Adrenal gland (tissue), 12 donors: ENCODE measurements around the gene AQP3. TPM values are rescaled to one million over a fixed set of nuclear protein-coding genes. Genes with fewer than 3 reads are reported as not detected.

ENCODE experiments used
- DNase-seq, 7 donors: peaks; one replicate each; pipeline ENCODE4 v3.0.0-alpha.2; 2019 to 2020
- H3K27ac ChIP-seq, 5 donors: fragments of 200-600 bp; sonication (generic) in 4 of 5; 1 replicate in 3 of 5; 2 replicates in 2 of 5; pipeline versions ENCODE4 v1.5.1 to v1.8.0; 2016 to 2020; ENCODE audit warnings: mild to moderate bottlenecking in 1 of 5
- H3K27me3 ChIP-seq: fragments of 200-600 bp; 2 replicates; pipeline ENCODE4 v1.8.0; 2021
- H3K36me3 ChIP-seq, 2 donors: fragments of 200-600 bp; replicated peaks in 1 of 2; 1 replicate in 1 of 2; 2 replicates in 1 of 2; pipeline versions ENCODE4 v1.5.1 to v1.8.0; 2018 to 2022
- H3K4me1 ChIP-seq, 2 donors: fragments of 200-600 bp; replicated peaks in 1 of 2; 1 replicate in 1 of 2; 2 replicates in 1 of 2; pipeline versions ENCODE4 v1.5.1 to v1.8.0; 2018 to 2021
- H3K4me3 ChIP-seq, 4 donors: fragments of 200-600 bp; sonication (generic) in 3 of 4; one replicate each; pipeline ENCODE4 v1.5.1; 2016 to 2018
- H3K9me3 ChIP-seq, 3 donors: fragments of 200-600 bp; sonication (generic) in 1 of 3; replicated peaks in 1 of 3; 1 replicate in 2 of 3; 2 replicates in 1 of 3; pipeline versions ENCODE4 v1.5.1 to v1.8.0; 2016 to 2021
- POLR2A ChIP-seq, 2 donors: fragments of 450-650 bp; IDR thresholded peaks; one replicate each; pipeline ENCODE4 v1.6.1; 2017; ENCODE audit warnings: antibody characterized with exemption in 2 of 2, mild to moderate bottlenecking in 2 of 2, moderate library complexity in 1 of 2
- WGBS, 4 donors: extraction: QIAGEN DNeasy Blood & Tissue Kit in 2 of 4; methylation state at CpG; one replicate each; pipeline versions ENCODE4 v1.1.5 to v1.1.7; 2013 to 2017; 5-methylcytosine and 5-hydroxymethylcytosine counted together
- intact Hi-C, 2 donors: fragments of 100-400 bp; cut with DNase I; formaldehyde crosslinking; loops; one replicate each; pipeline versions ENCODE4 v1.14.1 to v1.15.0; 2022 to 2023
- polyA plus RNA-seq, 3 donors: library from polyadenylated mRNA; stranded (reverse); fragments of 200-250 nt in 2 of 3; fragments of 350-450 nt in 1 of 3; fragmentation: Illumina TruSeq in 1 of 3; extraction: RNeasy Lipid Tissue Mini Kit (QIAGEN cat#74804) in 1 of 3; gene quantifications; one replicate each; pipeline ENCODE4 v1.2.3, GENCODE V29; 2013 to 2014
- total RNA-seq, 9 donors: library from RNA; depleted of rRNA in 4 of 9; stranded (reverse); fragments of >200 nt in 4 of 9; fragments of 120-200 nt in 1 of 9; fragmentation: NEBNext Ultra II Directional in 1 of 9; extraction: Animal tissue kit (Norgen Biotek cat#: 25700) in 1 of 9; gene quantifications; one replicate each; pipeline versions ENCODE4 v1.1.0 to v1.2.4, GENCODE V29; 2013 to 2023
- TF ChIP-seq, protein P1 (sequence below), 6 experiments: fragments of 450-650 bp in 4 of 6; fragments of 200-600 bp in 2 of 6; sonication (generic) in 1 of 6; IDR thresholded peaks; 1 replicate in 5 of 6; 2 replicates in 1 of 6; pipeline versions ENCODE4 v1.5.1 to v1.8.0; 2016 to 2021; ENCODE audit warnings: antibody characterized with exemption in 6 of 6, mild to moderate bottlenecking in 2 of 6, moderate library complexity in 1 of 6
- donor health status: healthy with polysubstance abuse.
- donor health status: Bipolar disorder and iron deficiency.
- donor health status: DM: yes; HTN: yes; CAD: no.
- donor health status: DM: no; HTN: no; CAD: no.
- donor health status: DM: no; HTN: no; CAD: no.
- donor health status: DM: yes; HTN: yes; CAD: no.

AQP3 gene
- total and polyA plus RNA-seq, 12 donors = 0.88 to 17.9 (median 2.3) TPM

DNA sequence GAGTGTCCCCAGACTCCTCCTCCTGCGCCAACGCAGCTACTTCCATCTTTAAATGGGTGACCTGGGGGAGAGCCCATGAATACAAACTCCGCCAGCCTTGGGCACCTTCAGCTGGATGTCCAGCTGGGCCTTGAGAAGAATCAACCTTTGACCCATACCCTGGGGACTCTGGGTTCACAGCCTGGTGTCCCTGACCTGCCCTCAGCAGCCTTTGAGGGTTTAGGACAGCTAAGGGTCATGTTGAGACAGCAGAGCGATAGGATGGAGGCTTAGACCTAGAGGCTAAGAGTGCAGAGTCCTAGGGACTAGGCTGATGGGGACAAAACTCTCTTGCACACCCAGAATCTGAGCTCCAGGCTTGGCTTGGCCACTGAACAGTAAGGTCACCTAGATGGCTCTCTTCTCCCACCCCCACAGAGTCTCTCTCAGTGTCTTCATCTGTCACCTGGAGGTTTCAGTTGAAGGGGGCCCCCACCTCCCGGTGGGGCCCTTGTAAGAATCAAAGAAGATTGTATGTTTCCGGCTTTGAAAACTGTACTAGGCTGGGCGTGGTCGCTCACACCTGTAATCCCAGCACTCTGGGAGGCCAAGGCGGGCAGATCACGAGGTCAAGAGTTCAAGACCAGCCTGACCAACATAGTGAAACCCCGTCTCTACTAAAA is 6.7 kb upstream of the AQP3 start:
- TF ChIP-seq, protein P1, sequence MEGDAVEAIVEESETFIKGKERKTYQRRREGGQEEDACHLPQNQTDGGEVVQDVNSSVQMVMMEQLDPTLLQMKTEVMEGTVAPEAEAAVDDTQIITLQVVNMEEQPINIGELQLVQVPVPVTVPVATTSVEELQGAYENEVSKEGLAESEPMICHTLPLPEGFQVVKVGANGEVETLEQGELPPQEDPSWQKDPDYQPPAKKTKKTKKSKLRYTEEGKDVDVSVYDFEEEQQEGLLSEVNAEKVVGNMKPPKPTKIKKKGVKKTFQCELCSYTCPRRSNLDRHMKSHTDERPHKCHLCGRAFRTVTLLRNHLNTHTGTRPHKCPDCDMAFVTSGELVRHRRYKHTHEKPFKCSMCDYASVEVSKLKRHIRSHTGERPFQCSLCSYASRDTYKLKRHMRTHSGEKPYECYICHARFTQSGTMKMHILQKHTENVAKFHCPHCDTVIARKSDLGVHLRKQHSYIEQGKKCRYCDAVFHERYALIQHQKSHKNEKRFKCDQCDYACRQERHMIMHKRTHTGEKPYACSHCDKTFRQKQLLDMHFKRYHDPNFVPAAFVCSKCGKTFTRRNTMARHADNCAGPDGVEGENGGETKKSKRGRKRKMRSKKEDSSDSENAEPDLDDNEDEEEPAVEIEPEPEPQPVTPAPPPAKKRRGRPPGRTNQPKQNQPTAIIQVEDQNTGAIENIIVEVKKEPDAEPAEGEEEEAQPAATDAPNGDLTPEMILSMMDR (IDR thresholded peaks at IDR 0.05) = no peak
- TF ChIP-seq POLR2A (IDR thresholded peaks at IDR 0.05) = no peak
- intact Hi-C loops = loop anchor here in 1 of 2 donors (10.0 kb wide), 1 partner anchor 79 kb away; no protein-coding TSS in a partner anchor
- no peaks in the 10 kb centered on the region for H3K27me3 ChIP-seq
- no peaks in the 10 kb centered on the region for H3K9me3 ChIP-seq
- no peak for DNase-seq
- H3K4me1 ChIP-seq = no peaks in the 10 kb centered on the region
- no peak overlapping the region for H3K4me3 ChIP-seq
- H3K36me3 ChIP-seq = no peaks in the 10 kb centered on the region
- no peak overlapping the region for H3K27ac ChIP-seq
- WGBS, 4 donors = 84 to 94% (median 88%) methylated on average over 10 to 11 of the region's 11 CpGs

DNA sequence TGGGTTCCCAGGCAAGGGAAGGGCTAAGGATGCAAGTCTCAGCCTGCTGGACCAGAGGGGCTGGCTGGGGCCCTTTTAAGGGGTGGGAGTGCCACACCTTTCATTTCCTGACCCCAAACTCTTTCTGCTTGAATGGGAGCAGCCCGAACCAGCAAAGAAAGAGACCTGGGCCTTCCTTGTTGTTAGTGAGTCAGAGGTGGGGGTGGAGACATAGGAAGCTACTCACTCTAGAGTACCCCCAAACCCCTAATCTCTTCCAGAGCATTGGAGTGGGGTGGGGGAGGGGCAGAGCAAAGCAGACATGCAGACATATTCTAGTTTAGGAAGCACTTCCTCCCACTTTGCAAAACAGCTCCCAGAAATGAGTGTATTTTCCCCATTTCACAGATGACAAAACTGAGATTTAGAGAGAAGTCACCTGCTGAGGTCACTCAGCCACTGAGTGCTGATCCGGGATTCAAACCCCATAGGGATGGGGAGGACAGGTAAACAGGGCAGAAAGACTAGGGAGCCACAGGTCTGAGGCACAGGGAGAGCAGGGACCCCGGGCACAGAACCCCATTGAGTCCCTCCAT is 6.0 kb upstream of the AQP3 start:
- no peak for TF ChIP-seq POLR2A (IDR thresholded peaks at IDR 0.05)
- TF ChIP-seq, protein P1 (IDR thresholded peaks at IDR 0.05) = no peak
- no peaks in the 10 kb centered on the region for H3K9me3 ChIP-seq
- no peak for DNase-seq
- 75 to 88% (median 81%) methylated on average over 2 to 3 of the region's 3 CpGs for WGBS, 4 donors
- no peaks in the 10 kb centered on the region for H3K27me3 ChIP-seq
- H3K27ac ChIP-seq = no peak overlapping the region
- intact Hi-C loops = loop anchor here in 1 of 2 donors (10.0 kb wide), 1 partner anchor 79 kb away; no protein-coding TSS in a partner anchor
- no peak overlapping the region for H3K4me3 ChIP-seq
- H3K4me1 ChIP-seq = no peaks in the 10 kb centered on the region
- no peaks in the 10 kb centered on the region for H3K36me3 ChIP-seq

DNA sequence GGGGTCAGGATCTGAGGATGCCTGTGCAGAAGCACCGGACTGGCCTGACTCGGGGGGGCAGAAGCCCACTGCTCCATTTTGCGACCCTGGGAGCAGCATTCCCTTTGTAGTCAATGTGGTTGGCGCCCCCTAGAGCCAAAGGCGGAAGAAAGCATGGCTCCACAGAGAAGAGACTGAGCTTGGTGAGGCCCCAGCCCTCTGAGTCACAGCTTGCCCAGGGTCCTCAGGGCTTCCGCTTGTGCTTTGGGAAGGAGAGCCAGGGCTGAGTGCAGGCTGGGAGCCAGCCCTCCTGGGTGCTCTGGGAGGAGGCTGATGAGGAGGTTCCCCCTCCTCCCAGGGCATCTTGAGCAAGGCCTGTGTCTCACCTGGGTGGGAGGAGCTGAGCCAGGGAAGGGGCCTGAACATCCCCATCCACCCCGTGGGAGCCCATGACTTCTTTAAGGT is 5.5 kb upstream of the AQP3 start:
- Histone ChIP-seq H3K4me1 (peaks cover 0 to 2% of the 10 kb centered on the region in 2 donors), H3K27me3 (no peaks in the 10 kb centered on the region), H3K9me3 (no peaks in the 10 kb centered on the region), H3K27ac (no peak overlapping the region), H3K36me3 (no peaks in the 10 kb centered on the region), H3K4me3 (no peak overlapping the region)
- intact Hi-C loops = loop anchor here in 1 of 2 donors (10.0 kb wide), 1 partner anchor 78 kb away; no protein-coding TSS in a partner anchor
- WGBS, 4 donors = 13 to 36% (median 19%) methylated on average over 3 to 7 of the region's 7 CpGs
- DNase-seq = peak in 6 of 7 donors; percentile 67 to 78 (median 74)
- TF ChIP-seq, protein P1 (IDR thresholded peaks at IDR 0.05) = peak; percentile 34 to 63 (median 59)
- TF ChIP-seq POLR2A (IDR thresholded peaks at IDR 0.05) = no peak

DNA sequence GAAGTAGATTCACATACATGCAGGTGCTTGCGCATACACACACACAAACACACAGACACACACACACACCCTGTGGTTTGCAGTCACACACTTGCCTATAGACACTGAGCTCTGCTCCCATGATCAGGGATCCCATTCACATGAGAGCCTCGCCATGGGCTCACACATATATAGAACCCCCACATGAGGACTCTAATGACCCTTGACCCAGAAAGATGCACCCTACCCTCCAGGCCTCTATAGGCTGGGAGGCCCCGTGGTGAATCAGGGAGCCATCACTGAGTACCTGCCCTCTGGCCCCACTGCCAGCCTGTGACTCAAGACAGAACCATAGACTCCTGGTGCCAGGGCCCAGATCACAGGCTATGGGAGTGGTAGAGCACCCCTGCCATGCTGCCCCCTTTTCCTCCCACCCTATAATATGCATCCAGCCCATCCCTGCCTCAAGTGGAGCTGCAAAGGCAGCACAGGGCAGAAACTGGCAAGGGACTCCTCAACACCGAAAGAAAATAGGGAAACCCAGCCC is 3.3 kb upstream of the AQP3 start:
- H3K9me3 ChIP-seq = no peaks in the 10 kb centered on the region
- no peak overlapping the region for H3K4me3 ChIP-seq
- no peaks in the 10 kb centered on the region for H3K27me3 ChIP-seq
- peaks cover 6 to 12% of the 10 kb centered on the region in 2 donors for H3K4me1 ChIP-seq
- DNase-seq = no peak
- H3K36me3 ChIP-seq = no peaks in the 10 kb centered on the region
- intact Hi-C loops = loop anchor here in 1 of 2 donors (10.0 kb wide), 1 partner anchor 76 kb away; no protein-coding TSS in a partner anchor
- no peak overlapping the region for H3K27ac ChIP-seq
- TF ChIP-seq, protein P1 (IDR thresholded peaks at IDR 0.05) = no peak
- TF ChIP-seq POLR2A (IDR thresholded peaks at IDR 0.05) = no peak
- WGBS, 4 donors = 92 to 100% (median 99%) methylated on average over 2 to 4 of the region's 4 CpGs
